Measurements from ENCODE around the gene CD28.

GRCh38 chr2:203688798-203689197, 17.6 kb upstream of the CD28 start:
- no peak for TF ChIP-seq CTCF (IDR thresholded peaks at IDR 0.05)
- TF ChIP-seq ZFX (IDR thresholded peaks at IDR 0.05; ENCODE audit: borderline replicate concordance), result no peak

All from 22Rv1 (cell line).